Thyroid gland (tissue), 4 donors: Measurements from ENCODE around the gene TMED4. TPM values are rescaled to one million over a fixed set of nuclear protein-coding genes. Genes with fewer than 3 reads are reported as not detected.

Experiments used
- DNase-seq, 2 donors: peaks; one replicate each; pipeline ENCODE4 v3.0.0-alpha.2; 2019
- H3K27ac ChIP-seq, 3 donors: fragments of 200-600 bp; sonication (generic); 1 replicate in 2 of 3; 2 replicates in 1 of 3; pipeline ENCODE4 v1.5.1; 2016 to 2019; ENCODE audit warnings: mild to moderate bottlenecking in 1 of 3, moderate library complexity in 1 of 3
- H3K27me3 ChIP-seq: fragments of 200-600 bp; sonication (generic); one replicate; pipeline ENCODE4 v1.5.1; 2019
- H3K36me3 ChIP-seq, 2 donors: fragments of 200-600 bp; sonication (generic); one replicate each; pipeline ENCODE4 v1.5.1; 2016 to 2019
- H3K4me1 ChIP-seq, 2 donors: fragments of 200-600 bp; sonication (generic); one replicate each; pipeline ENCODE4 v1.5.1; 2017 to 2019
- H3K4me3 ChIP-seq, 3 donors: fragments of 200-600 bp; sonication (generic); replicated peaks in 1 of 3; 1 replicate in 2 of 3; 2 replicates in 1 of 3; pipeline ENCODE4 v1.5.1; 2016; ENCODE audit warnings: mild to moderate bottlenecking in 1 of 3
- H3K9me3 ChIP-seq: fragments of 200-600 bp; sonication (generic); one replicate; pipeline ENCODE4 v1.5.1; 2017
- CTCF ChIP-seq, 6 experiments: fragments of 200-600 bp in 3 of 6; fragments of 450-650 bp in 3 of 6; sonication (generic) in 3 of 6; IDR thresholded peaks; one replicate each; pipeline ENCODE4 v1.5.1; 2016 to 2019; ENCODE audit warnings: antibody characterized with exemption in 6 of 6, mild to moderate bottlenecking in 2 of 6, inconsistent platforms in 1 of 6, moderate library complexity in 1 of 6
- POLR2A ChIP-seq, 2 donors: fragments of 450-650 bp; IDR thresholded peaks; one replicate each; pipeline ENCODE4 v1.6.1; 2017; ENCODE audit warnings: antibody characterized with exemption in 2 of 2, mild to moderate bottlenecking in 2 of 2, moderate library complexity in 1 of 2
- WGBS, 2 donors: methylation state at CpG; one replicate each; pipeline ENCODE4 v1.1.5; 2017; 5-methylcytosine and 5-hydroxymethylcytosine counted together
- intact Hi-C: fragments of 100-400 bp; cut with DNase I; formaldehyde crosslinking; loops from one replicate; pipeline ENCODE4 v1.15.1; 2023
- total RNA-seq, 4 donors: library from RNA; depleted of rRNA; stranded (reverse); fragments of >200 nt; gene quantifications; one replicate each; pipeline ENCODE4 v1.2.3, GENCODE V29; 2016

Gene TMED4
- total RNA-seq, 4 donors from 2014 or later = 240 to 522 (median 435) TPM

GRCh38 chr7:44539669-44540506, 42.1 kb downstream of the TMED4 start:
- no peak for DNase-seq
- no peaks in the 10 kb centered on the region for H3K4me1 ChIP-seq
- no peak overlapping the region for H3K4me3 ChIP-seq
- WGBS, 2 donors = 88 to 91% methylated on average over 20 to 26 of the region's 27 CpGs
- no peaks in the 10 kb centered on the region for H3K9me3 ChIP-seq
- no peaks in the 10 kb centered on the region for H3K27me3 ChIP-seq
- no peak for TF ChIP-seq CTCF (IDR thresholded peaks at IDR 0.05)
- no peaks in the 10 kb centered on the region for H3K36me3 ChIP-seq
- intact Hi-C loops = no loop called here
- no peak overlapping the region for H3K27ac ChIP-seq

GRCh38 chr7:44538798-44539668, 43.0 kb downstream of the TMED4 start:
- no peak overlapping the region for H3K27ac ChIP-seq
- no peak for DNase-seq
- no peaks in the 10 kb centered on the region for H3K27me3 ChIP-seq
- 93% methylated on average over 31 to 32 of the region's 32 CpGs for WGBS, 2 donors
- intact Hi-C loops = no loop called here
- TF ChIP-seq POLR2A (IDR thresholded peaks at IDR 0.05) (no peak), CTCF (IDR thresholded peaks at IDR 0.05) (no peak)
- no peaks in the 10 kb centered on the region for H3K4me1 ChIP-seq
- H3K36me3 ChIP-seq = no peaks in the 10 kb centered on the region
- no peak overlapping the region for H3K4me3 ChIP-seq
- H3K9me3 ChIP-seq = no peaks in the 10 kb centered on the region

GRCh38 chr7:44538093-44538797, 43.8 kb downstream of the TMED4 start:
- no peak for TF ChIP-seq POLR2A (IDR thresholded peaks at IDR 0.05)
- no peak for TF ChIP-seq CTCF (IDR thresholded peaks at IDR 0.05)
- 81 to 86% methylated on average over 16 to 17 of the region's 17 CpGs for WGBS, 2 donors
- no peak overlapping the region for H3K27ac ChIP-seq
- H3K36me3 ChIP-seq = no peaks in the 10 kb centered on the region
- intact Hi-C loops = no loop called here
- H3K27me3 ChIP-seq = no peaks in the 10 kb centered on the region
- no peak overlapping the region for H3K4me3 ChIP-seq
- no peak for DNase-seq
- no peaks in the 10 kb centered on the region for H3K9me3 ChIP-seq
- H3K4me1 ChIP-seq = no peaks in the 10 kb centered on the region

GRCh38 chr7:44537442-44537841, 44.6 kb downstream of the TMED4 start:
- Histone ChIP-seq H3K27me3 (no peaks in the 10 kb centered on the region), H3K4me3 (no peak overlapping the region), H3K27ac (no peak overlapping the region), H3K4me1 (no peaks in the 10 kb centered on the region), H3K36me3 (no peaks in the 10 kb centered on the region), H3K9me3 (no peaks in the 10 kb centered on the region)
- intact Hi-C loops = no loop called here
- TF ChIP-seq CTCF (IDR thresholded peaks at IDR 0.05) = no peak
- no peak for TF ChIP-seq POLR2A (IDR thresholded peaks at IDR 0.05)
- DNase-seq = no peak
- 90 to 96% methylated on average over 6 of the region's 6 CpGs for WGBS, 2 donors
